ENCODE data around the gene PLEKHA6.

DNA sequence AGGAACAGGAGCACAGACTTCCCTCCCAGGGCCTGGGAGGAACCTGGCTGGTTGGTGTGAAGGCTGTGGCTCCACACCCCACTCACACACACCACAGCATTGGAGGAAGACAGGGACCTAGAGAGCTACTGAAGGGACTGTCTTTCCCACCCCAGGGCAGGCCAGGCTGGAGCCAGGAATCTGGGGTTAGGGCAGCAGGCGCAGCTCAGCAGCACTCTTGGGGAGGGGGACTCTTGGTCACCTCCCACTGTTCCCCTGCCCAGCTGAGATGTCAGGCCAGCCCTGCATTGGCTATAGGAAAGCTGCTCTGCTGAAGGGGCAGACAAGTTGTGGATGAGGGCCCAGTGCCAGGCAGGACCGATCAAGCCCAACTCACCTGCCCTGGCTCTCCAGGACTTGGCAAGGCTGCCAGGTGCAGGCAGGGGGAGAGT, 1.6 kb upstream of the PLEKHA6 start:
- TF ChIP-seq EP300 (IDR thresholded peaks at IDR 0.05) = no peak
- TF ChIP-seq POLR2AphosphoS5 (IDR thresholded peaks at IDR 0.05) = no peak
- TF ChIP-seq CTCF (IDR thresholded peaks at IDR 0.05) = no peak
- no peak for TF ChIP-seq POLR2A (IDR thresholded peaks at IDR 0.05)
